Ovary (tissue), 9 donors: ENCODE data around the gene RPS15. TPM values are rescaled to one million over a fixed set of nuclear protein-coding genes. Genes with fewer than 3 reads are reported as not detected.

Source experiments
- DNase-seq, 5 donors: peaks; one replicate each; pipeline ENCODE4 v3.0.0-alpha.2; 2019 to 2020
- H3K27ac ChIP-seq, 2 donors: fragments of 200-600 bp; one replicate each; pipeline versions ENCODE4 v1.5.1 to v1.8.0; 2019 to 2022
- H3K27me3 ChIP-seq: fragments of 200-600 bp; one replicate; pipeline ENCODE4 v1.8.0; 2022
- H3K36me3 ChIP-seq: fragments of 200-600 bp; sonication (generic); one replicate; pipeline ENCODE4 v1.5.1; 2019
- H3K4me1 ChIP-seq: one replicate; pipeline ENCODE4 v1.8.1; 2013; ENCODE audit warnings: mild to moderate bottlenecking, moderate library complexity; ENCODE audit not compliant: insufficient read depth
- H3K4me3 ChIP-seq: fragments of 200-600 bp; sonication (generic); one replicate; pipeline ENCODE4 v1.5.1; 2017
- H3K9me3 ChIP-seq, 2 donors: fragments of 200-600 bp in 1 of 2; sonication (generic) in 1 of 2; one replicate each; pipeline versions ENCODE4 v1.5.1 to v1.8.1; 2013 to 2019; ENCODE audit warnings: mild to moderate bottlenecking in 1 of 2, moderate library complexity in 1 of 2
- EP300 ChIP-seq: sonication (generic); formaldehyde crosslinking; IDR thresholded peaks from one replicate; pipeline ENCODE4 v1.6.1; 2017; ENCODE audit warnings: antibody characterized with exemption
- POLR2A ChIP-seq: fragments of 450-650 bp; IDR thresholded peaks from one replicate; pipeline ENCODE4 v1.6.1; 2017; ENCODE audit warnings: antibody characterized with exemption, mild to moderate bottlenecking, moderate library complexity
- WGBS, 3 donors: extraction: QIAGEN DNeasy Blood & Tissue Kit in 1 of 3; methylation state at CpG; one replicate each; pipeline versions ENCODE4 v1.1.5 to v1.1.7; 2013 to 2017; 5-methylcytosine and 5-hydroxymethylcytosine counted together
- intact Hi-C, 4 donors: fragments of 100-400 bp; cut with DNase I; formaldehyde crosslinking; loops; one replicate each; pipeline versions ENCODE4 v1.11.0 to v1.15.1; 2022 to 2023
- polyA plus RNA-seq, 2 donors: library from polyadenylated mRNA; stranded (reverse); fragments of 200-250 nt in 1 of 2; fragments of 350-450 nt in 1 of 2; fragmentation: Illumina TruSeq in 1 of 2; extraction: RNeasy Lipid Tissue Mini Kit (QIAGEN cat#74804) in 1 of 2; gene quantifications; one replicate each; pipeline ENCODE4 v1.2.3, GENCODE V29; 2013 to 2014
- total RNA-seq, 7 donors: library from RNA; depleted of rRNA in 2 of 7; stranded (reverse); fragments of >200 nt in 2 of 7; fragmentation: NEBNext Ultra II Directional in 3 of 7; extraction: Animal tissue kit (Norgen Biotek cat#: 25700) in 3 of 7; gene quantifications; one replicate each; pipeline versions ENCODE4 v1.1.0 to v1.2.4, GENCODE V29; 2016 to 2023
- TF ChIP-seq, protein P1 (sequence below), 3 donors: fragments of 450-650 bp in 2 of 3; fragments of 200-600 bp in 1 of 3; IDR thresholded peaks; one replicate each; pipeline versions ENCODE4 v1.5.1 to v1.8.0; 2016 to 2022; ENCODE audit warnings: antibody characterized with exemption in 3 of 3, mild to moderate bottlenecking in 1 of 3
- donor health status: DM: no; HTN: no; CAD: no; lungs with moderate emphysema.
- donor health status: DM: no; HTN: no; CAD: no.
- donor health status: Bipolar disorder and iron deficiency.
- donor health status: DM: yes; HTN: yes; CAD: no.
- donor health status: DM: no; HTN: no; CAD: no.
- donor health status: DM: yes; HTN: yes; CAD: no.

The RPS15 gene
- total and polyA plus RNA-seq, 9 donors, result 174 to 7,253 (median 2,328) TPM

DNA sequence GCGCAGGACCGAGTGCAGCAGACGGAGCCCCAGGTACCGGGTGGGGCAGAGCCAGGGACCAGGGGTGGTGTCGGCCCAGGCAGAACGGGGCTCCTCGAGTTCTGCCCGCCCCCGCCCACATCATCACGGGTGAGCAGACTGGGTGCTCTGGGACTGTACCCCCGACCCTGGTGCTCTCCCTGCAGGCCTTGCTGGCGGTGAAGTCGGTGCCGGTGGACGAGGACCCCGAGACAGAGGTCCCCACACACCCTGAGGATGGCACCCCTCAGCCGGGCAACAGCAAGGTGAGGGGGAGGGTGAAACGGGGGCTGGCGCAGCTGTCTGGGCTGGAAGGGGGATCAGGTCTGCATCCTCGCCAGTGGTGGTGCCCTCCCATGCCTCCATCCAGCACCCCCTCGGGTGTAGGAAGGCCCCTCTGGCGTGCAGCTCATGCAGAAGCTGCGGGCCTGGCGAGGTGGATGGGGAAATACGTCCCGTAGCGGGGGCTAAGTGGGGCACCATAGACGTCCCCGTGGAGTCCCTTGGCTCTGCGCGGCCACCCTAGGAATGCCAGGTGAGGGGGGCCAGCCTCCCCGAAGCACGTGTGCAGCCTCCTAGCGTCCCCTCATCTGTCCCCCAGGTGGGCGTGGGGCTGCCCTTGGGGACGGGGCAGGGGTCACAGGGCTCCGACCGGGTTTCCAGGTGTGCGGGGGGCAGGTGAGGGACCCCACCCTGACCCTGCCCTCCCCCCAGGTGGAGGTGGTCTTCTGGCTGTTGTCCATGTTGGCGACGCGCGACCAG, 18.1 kb downstream of the RPS15 start:
- TF ChIP-seq POLR2A, result no peak
- TF ChIP-seq, protein P1, sequence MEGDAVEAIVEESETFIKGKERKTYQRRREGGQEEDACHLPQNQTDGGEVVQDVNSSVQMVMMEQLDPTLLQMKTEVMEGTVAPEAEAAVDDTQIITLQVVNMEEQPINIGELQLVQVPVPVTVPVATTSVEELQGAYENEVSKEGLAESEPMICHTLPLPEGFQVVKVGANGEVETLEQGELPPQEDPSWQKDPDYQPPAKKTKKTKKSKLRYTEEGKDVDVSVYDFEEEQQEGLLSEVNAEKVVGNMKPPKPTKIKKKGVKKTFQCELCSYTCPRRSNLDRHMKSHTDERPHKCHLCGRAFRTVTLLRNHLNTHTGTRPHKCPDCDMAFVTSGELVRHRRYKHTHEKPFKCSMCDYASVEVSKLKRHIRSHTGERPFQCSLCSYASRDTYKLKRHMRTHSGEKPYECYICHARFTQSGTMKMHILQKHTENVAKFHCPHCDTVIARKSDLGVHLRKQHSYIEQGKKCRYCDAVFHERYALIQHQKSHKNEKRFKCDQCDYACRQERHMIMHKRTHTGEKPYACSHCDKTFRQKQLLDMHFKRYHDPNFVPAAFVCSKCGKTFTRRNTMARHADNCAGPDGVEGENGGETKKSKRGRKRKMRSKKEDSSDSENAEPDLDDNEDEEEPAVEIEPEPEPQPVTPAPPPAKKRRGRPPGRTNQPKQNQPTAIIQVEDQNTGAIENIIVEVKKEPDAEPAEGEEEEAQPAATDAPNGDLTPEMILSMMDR (IDR thresholded peaks at IDR 0.05), result no peak
- no peak for TF ChIP-seq EP300
- Histone ChIP-seq H3K27ac (no peak overlapping the region), H3K27me3 (peaks cover 1% of the 10 kb centered on the region), H3K4me3 (no peak overlapping the region), H3K9me3 (no peaks in the 10 kb centered on the region), H3K4me1 (peaks cover 1% of the 10 kb centered on the region), H3K36me3 (no peaks in the 10 kb centered on the region)
- 20 to 34% (median 22%) methylated on average over 35 to 43 of the region's 43 CpGs for WGBS, 3 donors
- DNase-seq, result no peak
- intact Hi-C loops, result no loop called here

DNA sequence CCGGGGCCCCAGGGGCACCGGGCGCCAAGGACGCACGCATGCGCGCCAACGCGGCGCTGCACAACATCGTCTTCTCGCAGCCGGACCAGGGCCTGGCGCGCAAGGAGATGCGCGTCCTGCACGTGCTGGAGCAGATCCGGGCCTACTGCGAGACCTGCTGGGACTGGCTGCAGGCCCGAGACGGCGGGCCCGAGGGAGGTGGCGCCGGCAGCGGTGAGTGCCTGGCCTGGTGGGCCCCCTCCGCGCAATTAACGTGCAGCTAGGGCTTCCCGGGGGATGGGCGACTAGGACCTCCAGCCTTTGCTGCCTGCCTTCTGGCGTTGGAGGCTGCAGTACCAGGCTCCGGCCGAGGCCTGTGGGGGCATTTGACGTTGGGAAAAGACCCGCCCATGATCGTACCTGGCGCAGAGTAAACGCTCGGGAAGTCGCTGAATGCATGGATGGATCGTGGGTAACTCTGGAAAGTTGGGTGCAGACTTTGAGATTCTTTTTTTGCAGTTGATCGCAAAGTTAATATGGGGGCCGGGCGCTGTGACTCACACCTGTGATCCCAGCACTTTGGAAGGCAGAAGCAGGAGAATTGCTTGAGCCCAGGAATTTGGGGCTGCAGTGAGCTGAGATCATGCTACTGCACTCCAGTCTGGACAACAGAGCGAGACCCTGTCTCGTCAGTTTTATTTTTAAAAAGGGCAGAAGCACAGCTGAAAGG, 19.0 kb downstream of the RPS15 start:
- peaks cover 1% of the 10 kb centered on the region for H3K4me1 ChIP-seq
- intact Hi-C loops, result no loop called here
- no peaks in the 10 kb centered on the region for H3K27me3 ChIP-seq
- WGBS, 3 donors, result 15 to 28% (median 17%) methylated on average over 48 of the region's 48 CpGs
- peak in 1 of 5 donors; percentile 44 for DNase-seq
- no peak for TF ChIP-seq POLR2A
- no peak for TF ChIP-seq EP300
- TF ChIP-seq, protein P1 (IDR thresholded peaks at IDR 0.05), result no peak
- no peak overlapping the region for H3K4me3 ChIP-seq
- no peak overlapping the region for H3K27ac ChIP-seq
- H3K9me3 ChIP-seq, result no peaks in the 10 kb centered on the region
- no peaks in the 10 kb centered on the region for H3K36me3 ChIP-seq

GRCh38 chr19:1457892-1458291, 19.7 kb downstream of the RPS15 start:
- DNase-seq, result no peak
- 79 to 88% (median 88%) methylated on average over 16 of the region's 16 CpGs for WGBS, 3 donors
- no peak for TF ChIP-seq POLR2A
- no peak for TF ChIP-seq EP300
- TF ChIP-seq, protein P1 (IDR thresholded peaks at IDR 0.05), result no peak
- Histone ChIP-seq H3K27me3 (no peaks in the 10 kb centered on the region), H3K36me3 (no peaks in the 10 kb centered on the region), H3K4me1 (peaks cover 1% of the 10 kb centered on the region), H3K9me3 (no peaks in the 10 kb centered on the region), H3K27ac (no peak overlapping the region), H3K4me3 (no peak overlapping the region)
- intact Hi-C loops, result no loop called here

GRCh38 chr19:1459479-1459878, 21.3 kb downstream of the RPS15 start:
- Histone ChIP-seq H3K27me3 (no peaks in the 10 kb centered on the region), H3K36me3 (no peaks in the 10 kb centered on the region), H3K4me3 (no peak overlapping the region), H3K27ac (no peak overlapping the region), H3K9me3 (no peaks in the 10 kb centered on the region), H3K4me1 (peaks cover 1% of the 10 kb centered on the region)
- WGBS, 3 donors, result 81 to 86% (median 83%) methylated on average over 9 of the region's 9 CpGs
- intact Hi-C loops, result no loop called here
- DNase-seq, result no peak
- no peak for TF ChIP-seq EP300
- TF ChIP-seq, protein P1 (IDR thresholded peaks at IDR 0.05), result no peak
- no peak for TF ChIP-seq POLR2A
